HG03469 (cell line): ENCODE results near the gene TMEM158.

Experiments used
- ATAC-seq: cut with Tn5 transposase; IDR thresholded peaks from one replicate; pipeline ENCODE4 v1.9.1; 2021; ENCODE audit warnings: mild to moderate bottlenecking, moderate library complexity, moderate number of reproducible peaks; ENCODE audit not compliant: unreplicated experiment

Gene TMEM158

DNA sequence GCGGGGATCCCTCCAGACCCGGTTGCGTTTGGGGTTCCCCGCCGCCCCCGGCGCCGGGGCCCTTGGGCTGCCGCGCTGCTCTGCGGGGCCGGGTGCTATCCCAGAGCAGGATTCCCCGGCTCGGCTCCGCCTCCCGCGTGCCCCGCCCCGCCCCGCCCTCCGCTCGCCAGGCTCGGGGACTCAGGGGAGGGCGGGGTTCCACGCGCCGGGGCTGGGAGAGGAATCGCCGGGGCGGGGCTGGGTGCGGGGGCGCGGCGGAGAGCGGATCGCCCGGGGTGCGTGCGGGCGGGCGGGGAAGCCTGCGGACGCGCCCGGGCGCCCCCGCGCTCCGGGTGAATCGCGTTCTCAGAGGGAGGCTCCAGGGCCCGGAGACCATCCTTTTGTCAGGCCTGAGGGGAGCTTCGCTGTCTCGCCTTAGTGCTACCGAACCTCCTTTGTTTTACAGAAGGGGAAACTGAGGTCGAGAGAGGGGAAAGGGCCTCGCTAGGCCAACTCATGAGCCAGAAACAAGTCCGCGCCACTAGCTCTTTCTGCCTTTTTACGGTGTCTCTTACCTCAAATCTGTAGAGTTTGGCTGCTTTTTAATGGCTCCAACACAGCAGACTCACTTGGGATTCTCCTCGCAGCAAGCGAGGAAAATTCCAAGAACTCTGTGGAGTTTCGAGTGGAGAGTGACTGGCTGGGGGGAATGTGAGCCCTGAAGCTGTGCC is at the start of gene TMEM158:
TMEM158 (minus strand) TSS at position 82 of the 710 bp plus-strand sequence. CDS start 260 bp downstream, outside the sequence.
- no peak for ATAC-seq

DNA sequence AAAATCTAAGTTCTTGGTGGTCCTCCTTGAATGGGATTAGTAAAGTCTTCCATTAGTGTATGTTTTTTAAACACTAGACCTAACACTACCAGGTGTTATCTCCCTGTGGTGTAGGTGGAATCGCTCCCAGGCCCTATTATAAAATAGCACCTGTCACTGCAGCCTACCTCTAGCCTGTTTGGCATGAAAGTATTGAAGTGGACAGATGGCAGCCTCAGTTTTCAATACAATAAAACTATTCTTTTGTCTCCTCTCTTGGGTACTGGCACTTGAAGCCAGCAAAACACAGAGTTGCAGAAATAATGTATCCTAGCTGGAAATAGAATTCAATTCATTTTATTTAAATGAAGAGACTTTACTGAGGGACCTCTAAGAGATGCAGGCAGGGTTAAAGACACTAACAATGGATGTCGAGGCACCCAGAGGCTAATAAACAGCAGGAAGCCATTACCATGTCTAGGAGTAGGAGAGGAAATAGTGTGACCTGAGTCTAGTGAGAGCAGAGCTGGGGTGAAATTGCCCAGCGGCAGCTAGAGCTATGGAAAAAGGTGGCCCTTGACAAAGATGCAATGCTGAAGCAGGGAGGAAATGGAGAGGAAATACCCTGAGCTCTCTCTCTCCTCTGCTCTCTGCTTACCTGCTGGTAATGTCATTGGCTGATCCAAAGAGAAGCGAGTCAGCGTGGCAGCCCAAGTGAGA is 49.1 kb upstream of the TMEM158 start:
- no peak for ATAC-seq

DNA sequence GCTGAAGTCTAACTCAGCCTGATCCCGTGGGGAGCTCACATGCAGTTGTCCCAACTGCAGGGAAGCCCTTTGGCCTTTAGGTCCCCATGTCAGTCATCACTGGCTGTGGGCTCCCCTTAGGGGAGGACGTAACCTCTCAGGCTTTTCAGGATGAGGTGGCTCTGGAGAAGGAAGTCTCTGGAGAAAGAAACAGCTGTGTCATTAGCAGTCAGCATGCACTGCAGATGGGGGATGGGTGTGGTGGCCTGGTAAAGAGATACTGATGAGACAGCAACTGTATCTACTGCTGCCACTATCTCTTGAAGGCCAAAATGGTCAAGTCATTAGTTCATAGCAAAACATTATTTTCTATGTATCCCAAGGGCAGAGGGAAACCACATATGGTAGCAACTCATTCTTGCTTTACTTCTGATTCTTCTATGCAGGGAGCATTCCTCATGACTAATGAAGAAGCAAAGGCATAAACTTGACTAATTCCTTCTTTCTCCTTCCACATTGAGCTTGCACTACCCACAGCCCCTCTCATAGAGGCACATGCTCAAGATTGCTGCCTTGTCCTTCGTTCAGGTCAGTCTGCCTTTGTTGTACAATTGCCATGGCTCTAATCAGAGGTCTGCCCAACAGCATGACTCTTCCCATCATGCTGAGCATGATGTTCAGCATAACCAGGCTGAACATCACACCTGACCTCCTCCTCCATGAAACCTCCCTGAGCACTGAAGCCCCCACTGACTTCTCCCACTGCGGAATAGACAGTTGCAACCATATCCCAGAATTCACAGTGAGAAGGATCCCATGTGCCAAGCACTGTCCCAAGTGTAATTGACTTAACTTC is 47.8 kb upstream of the TMEM158 start:
- no peak for ATAC-seq

DNA sequence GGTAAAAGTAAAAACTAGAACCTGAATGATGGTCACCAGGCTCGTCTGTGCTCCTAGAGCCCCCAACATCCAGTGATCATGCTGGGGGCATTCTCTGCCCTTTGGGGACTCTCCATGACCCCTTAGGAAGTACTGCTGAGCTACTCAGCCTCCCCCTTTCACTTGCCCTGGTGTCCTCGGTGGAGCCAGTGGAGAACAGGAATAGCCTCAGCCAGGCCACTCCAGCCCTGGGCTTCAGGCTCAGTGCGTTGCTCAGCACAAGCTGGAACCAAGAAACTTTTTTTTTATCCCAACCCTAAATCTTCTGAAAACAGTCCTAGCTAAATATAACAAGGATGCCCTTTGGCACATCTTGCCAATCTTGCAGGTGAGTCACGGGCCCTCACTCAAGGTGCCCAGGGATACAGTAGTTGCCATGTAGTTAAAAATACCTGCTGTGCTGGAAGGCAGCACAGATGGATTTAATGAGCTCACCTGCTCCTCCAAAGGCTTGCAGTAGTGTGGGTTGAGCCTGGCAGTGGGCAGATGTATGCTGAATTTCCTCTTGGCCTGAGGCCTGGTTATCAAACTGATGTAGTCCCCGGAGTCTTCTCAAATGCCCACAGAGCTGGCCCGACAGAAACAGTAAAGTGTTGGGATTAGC is 46.9 kb upstream of the TMEM158 start:
- ATAC-seq = no peak

DNA sequence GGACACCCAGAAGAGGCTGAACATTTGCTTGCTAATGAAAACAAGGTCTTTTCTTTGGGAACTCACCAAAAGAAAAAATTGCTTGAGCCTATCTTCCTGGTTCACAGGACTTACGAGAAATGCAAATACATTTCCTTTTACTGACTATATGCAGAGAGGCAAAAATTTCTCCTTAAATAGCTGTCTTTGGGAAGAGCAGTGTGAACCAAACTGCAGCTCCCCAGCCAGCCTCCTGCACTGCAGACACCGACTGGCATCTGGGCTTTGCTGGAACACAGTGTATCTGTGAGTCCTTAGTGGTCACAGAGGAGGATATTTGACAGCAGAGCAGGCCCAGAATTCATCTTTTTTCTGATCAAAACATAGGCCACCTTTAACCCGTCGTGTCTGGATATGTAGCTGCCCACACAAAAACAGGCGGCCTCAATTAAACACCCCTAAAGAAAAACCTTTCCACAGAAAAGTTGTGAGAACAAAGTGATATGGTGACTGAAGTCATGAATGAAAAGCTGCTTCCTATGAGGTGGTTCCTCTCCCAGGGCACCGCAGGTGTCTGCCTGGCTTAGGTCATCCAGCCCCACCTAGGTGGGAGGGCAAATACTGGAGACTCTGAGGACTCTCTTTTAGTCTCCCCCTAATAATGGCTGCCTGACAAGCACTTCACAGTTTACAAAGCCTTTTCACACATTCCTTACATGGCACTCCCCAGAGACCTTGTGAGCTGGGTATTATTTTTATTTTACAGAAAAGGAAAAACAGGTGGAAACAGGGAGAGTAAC is 46.1 kb upstream of the TMEM158 start:
- ATAC-seq = no peak

DNA sequence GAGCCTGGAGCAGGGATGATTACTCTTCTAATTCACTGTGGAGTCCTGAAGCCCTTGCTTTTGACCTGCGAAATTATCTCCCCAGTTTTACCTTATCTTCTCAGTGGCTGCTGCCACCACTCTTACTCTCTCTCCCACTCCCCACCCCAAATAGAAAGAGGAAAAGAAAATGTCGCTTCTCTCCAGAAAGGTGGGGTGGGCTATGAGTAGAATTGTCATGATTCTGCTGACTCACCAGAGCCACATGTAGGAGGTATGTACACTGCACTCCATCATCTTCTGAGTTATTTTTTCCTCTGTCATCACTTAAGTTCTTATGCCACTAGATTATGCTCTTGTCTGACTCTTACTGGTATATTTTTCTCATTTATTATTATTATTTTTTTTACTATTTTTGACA is 43.9 kb upstream of the TMEM158 start:
- ATAC-seq = no peak

DNA sequence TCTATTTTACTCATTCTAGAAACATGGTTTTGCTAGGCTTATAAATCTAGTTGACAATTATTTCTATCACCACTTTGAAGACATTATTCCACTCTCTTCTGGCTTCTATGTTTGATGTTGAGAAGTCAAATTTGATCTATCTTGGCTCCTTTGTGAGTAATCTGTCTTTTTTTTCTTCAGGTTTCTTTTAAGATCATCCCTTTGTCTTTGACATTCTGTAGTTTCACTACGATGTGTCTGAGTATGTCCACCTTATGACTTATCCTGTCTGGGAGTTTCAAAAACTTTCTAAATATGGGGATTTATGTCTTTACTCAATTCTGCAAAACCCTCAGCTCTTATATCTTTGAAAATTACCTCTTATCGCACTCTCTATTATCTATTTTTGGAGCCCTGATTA is 41.0 kb upstream of the TMEM158 start:
- no peak for ATAC-seq

DNA sequence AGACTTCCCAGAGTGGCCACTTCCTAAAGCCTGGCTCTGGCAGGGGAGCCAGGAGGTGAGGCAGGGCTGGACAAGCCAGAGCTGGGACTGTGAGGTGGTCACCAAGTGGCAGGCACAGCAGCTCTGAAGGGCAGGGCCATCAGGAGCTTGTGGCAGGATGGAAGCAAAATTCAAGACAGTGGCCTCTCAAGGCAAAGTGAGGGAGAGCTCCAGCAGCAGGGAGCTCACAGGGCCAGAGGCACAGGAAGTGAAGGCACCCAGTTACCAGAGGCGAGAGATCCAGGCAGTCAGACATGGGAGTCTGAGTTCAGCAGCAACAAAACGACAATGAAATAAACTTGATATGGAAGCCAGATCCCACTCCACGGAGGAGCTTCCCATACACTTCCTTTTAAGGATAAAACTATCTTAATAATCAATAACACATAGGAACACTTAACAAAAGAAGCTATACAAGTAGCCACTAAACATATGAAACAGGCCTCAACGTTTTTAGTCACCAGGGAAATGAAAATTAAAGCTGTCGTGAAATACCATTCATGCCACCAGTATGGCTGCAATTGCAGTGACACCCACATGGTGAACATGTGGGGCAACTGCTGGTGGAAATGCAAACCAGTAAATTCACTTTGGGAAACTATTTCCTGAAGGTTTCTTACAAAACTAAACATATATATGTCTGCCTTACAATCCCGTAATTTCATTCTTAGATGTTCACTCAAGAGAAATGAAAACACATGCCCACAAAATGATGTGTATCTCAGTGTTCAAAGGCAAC is 35.4 kb upstream of the TMEM158 start:
- ATAC-seq = no peak

DNA sequence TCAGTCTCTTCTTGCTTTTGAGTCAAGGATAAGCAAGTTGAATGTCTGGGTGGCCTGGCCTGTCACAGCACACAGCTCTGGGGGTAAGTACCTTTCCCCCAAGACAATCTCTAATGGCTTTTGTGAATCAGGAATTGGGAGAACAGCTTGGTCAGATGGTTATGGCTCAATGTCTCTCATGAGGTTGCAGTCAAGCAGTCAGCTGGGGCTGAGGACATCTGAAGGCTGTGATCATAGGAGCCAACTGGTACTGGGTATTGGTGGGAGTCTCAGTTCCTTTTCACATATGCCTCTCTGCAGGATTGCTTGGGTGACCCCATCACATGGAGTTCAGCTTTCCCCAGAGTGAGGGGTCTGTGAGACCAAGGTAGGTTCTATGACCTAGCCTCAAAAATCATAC is 33.0 kb upstream of the TMEM158 start:
- ATAC-seq = no peak

DNA sequence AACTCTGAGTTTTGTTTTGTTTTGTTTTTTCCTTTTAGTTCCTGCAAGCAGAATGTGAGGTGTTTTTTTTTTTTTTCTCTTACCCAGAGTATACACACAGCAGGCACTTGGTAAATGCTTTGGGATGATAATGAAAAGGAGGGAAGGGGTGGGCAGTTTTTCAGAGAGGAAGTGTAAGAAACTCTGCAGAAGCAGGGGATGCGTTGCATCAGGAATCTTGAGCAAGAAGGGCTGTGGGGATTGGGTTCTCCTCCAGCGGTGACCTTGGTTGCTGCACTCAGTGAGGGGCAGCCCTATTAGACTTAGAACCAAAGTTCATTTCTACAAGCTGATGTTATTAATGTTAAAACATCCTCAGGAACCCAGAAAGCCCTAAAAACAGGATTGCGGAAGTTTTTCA is 32.2 kb upstream of the TMEM158 start:
- no peak for ATAC-seq

DNA sequence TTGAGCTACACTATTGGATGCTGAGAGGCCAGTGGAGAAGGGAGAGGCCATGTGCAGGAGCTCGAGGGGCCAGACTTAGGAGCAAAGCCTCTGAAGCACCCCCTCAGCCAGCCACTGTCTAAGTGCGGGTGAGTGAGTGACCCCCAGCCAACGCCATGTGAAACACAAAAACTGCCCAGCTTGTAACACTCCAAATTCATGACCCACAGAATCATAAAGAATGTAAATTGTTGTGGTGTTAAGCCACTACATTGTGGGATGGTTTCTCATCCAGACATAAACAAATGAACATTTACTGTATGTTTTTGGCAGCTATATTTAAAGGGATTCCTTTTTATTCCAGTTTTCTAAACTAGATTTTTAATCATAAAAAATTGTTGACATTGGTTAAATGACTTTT is 27.2 kb upstream of the TMEM158 start:
- ATAC-seq = no peak

DNA sequence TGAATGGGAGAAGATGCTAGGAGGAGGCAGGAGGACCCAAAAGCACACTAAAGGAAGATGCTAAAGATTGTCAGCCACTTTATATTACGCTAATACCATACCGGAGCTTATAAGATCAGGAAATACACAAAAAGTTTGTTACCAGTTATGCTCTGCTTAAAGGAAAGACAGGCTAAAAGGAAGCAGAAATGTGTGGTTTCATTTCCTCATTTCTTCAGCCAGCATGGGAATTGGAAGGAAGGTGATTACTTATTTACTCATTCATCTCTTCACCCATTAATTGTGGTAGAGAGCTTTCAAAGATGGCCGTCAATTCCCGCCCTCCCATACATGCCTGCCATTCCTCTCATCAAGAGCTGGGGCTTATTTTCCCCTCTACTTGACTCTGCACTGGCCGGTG is 26.7 kb upstream of the TMEM158 start:
- ATAC-seq = no peak

DNA sequence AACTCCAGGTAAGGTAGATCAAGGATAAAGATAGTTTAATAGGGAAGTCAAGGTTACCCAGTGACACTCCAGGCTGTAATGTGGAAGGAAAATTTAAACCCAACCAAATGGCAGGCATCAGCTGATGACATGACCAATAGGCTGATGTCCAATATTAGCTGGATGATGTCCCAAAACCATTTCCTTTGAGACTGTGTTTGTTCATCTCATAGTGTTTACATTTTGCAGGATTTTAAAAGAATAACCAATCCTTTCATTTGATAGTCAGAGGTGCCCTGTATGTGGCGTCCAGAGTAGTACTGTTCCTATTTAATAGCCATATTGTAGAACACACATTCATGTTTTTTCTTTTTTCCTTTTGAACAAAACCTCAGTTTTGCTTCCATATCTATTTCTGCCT is 23.3 kb upstream of the TMEM158 start:
- ATAC-seq = no peak

DNA sequence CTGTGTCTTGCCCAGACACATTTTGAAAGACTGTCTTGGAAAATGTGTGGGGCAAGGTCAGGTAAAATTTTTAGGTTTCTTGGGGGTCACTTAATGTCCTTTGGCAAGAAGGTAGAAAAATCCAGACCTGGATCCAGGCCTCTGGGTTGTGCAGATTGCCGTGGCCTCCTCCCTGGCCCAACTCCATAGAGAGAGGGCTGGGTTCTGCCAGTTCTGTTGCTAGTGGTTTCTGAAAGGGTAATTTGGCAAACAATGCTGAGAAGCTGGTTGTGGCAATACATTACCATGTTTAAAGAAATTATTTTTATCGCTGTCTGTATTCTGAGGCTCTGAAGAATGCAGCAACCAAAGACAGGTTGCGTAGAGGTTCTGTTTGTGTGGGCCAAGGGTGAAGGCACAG is 20.2 kb upstream of the TMEM158 start:
- ATAC-seq = no peak

DNA sequence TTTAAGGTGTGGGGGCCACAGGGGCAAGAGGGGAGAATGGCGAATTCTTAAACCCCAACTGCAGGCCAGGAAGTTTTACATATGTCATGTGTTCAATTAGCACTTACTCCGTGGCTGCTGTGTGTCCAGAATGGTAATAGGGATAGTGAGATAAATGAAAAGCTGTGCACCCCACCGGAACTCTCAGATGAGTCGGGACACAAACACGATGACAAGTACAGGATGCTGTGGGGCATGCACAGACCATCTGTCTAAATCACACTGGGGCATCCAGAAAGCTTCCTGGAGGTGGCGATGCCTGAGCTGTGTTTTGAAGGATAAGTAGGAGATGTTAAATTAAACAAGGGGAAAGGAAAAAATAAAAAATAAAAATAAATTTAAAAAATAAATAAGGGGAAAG is 18.3 kb upstream of the TMEM158 start:
- no peak for ATAC-seq

DNA sequence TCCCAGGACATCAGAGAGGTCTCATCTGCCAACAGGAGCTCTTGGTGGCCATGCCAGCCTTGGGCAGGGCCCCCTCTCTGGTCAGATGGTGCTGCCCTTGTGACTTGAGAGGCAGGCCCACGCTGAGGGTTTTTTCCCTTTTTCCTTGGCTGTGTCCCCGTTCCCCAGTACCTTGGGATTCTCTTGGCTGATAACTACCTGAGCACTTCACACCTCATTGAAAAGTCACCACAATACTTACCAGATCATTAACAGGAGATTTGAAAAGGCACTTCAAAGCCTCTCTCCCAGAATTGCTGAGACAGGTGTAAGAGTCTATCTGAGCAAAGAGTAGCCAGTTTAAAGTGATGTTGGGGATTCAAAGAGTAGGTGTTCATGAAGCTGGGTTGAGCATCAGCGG is 15.1 kb upstream of the TMEM158 start:
- ATAC-seq = no peak

DNA sequence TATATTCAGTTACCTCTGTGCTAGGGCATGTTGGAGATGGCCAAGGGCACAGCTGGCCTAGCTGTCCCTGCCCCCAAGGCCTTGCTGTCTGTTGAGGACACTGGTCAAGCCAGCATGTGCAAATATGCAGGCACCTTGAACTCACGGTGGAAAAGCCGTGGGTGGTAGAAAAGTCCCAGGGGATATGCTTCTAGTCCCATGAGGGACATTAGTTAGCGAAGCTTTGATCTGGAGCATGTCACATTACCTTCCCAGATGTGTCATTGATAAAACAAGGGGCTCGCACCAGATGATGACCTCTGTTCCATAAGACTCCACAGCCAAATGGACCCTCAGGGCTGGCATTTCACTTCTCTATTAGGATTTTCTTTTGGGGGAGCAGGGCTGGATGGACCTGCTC is 14.2 kb upstream of the TMEM158 start:
- ATAC-seq = no peak

DNA sequence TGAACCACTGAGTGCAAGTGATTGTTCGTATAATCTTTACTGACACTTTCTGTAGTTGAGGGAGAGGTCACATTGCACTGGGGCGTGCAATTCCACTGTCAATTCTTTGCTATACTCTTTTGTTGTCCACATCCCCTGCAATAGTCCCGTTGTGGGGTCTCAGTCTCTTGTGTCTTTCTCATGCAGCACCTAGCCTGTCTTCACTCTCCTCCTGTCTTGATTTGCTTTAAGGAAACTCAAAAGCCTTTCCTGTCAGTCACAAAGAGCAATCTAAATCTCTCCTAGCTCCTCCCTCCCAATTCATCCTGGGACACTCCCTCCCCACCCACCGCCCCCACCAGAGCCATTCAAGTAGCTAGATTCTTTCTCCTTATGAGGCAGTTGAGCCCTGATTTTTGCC is 13.2 kb upstream of the TMEM158 start:
- no peak for ATAC-seq

DNA sequence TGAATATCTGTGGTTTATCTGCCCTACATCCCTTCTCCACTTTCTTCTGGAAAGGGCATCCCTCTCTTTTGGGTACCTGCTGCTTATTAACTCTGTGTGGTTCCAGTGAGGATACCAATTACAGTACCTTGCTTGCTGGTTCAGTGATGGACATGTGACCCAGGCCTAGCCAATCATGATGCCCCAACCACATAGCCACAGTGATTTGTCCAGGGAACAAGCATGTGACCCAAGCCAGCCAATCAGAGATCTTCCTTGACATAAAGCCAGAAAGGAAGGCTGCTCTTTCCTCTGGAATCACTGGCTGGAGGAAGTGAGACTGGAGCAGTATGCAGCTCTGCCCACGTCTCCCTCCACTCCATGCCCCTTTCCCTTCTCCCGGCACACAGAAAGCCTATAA is 10.9 kb upstream of the TMEM158 start:
- no peak for ATAC-seq

DNA sequence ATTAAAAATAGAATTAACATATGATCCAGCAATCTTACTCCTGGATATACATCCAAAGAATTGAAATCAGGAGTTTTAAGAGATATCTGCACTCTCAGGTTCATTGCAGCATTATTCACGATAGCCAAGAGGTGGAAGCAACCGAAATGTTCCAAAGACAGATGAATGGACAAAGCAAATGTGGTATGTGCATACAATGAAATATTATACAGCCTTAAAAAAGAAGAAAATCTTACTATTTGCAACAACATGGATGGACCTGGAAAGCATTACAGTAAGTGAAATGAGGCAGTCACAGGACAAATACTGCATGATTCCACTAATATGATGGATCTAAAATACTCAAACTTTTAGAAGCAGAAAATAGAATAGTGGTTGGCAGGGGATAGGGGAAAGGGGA is 9.3 kb upstream of the TMEM158 start:
- no peak for ATAC-seq
